Measurements from ENCODE around the gene PAQR7. TPM values are rescaled to one million over a fixed set of nuclear protein-coding genes. Genes with fewer than 3 reads are reported as not detected.

Gene PAQR7
- total RNA-seq, 2 experiments from 2014 or later, result 1.1 to 1.5 TPM

- ATAC-seq (ENCODE audit: poor library complexity) (no peak), DNase-seq (no peak)
- Histone ChIP-seq H3K36me3 (ENCODE audit: insufficient read depth, low read length) (no peaks in the 10 kb centered on the region), H3K27me3 (ENCODE audit: control insufficient read depth in 1 of 2, insufficient read depth in 2 of 2, low read length in 2 of 2) (no peaks in the 10 kb centered on the region), H3K4me3 (ENCODE audit: low read length) (no peak overlapping the region), H3K9me3 (ENCODE audit: control insufficient read depth in 1 of 2, insufficient read depth in 1 of 2, low read length in 2 of 2) (no peaks in the 10 kb centered on the region), H3K4me1 (ENCODE audit: insufficient read depth, low read length) (peaks cover 22% of the 10 kb centered on the region), H3K27ac (ENCODE audit: low read depth in 1 of 2, low read length in 2 of 2) (peak overlapping the region in 1 of 2 donors; percentile 0)
- POLR2A ChIA-PET, result interaction anchor here (1.0 to 7.1 kb wide), 6 partner anchors 10 to 89 kb away, joined by 3 to 63 read pairs (median 5); partner anchors contain the start of genes PAFAH2 and PAQR7
- Mint-ChIP-seq H3K36me3 (ENCODE audit: low read depth) (peaks cover 17% of the 10 kb centered on the region), H3K4me3 (peak overlapping the region; percentile 25), H3K27me3 (no peaks in the 10 kb centered on the region), H3K27ac (peak overlapping the region; percentile 97), H3K9me3 (no peaks in the 10 kb centered on the region), H3K4me1 (ENCODE audit: low read depth) (peaks cover 23% of the 10 kb centered on the region)
- intact Hi-C loops (cut with DNase I, micrococcal nuclease), result loop anchor here in 1 of 2 experiments (5.0 kb wide), 2 partner anchors 204 to 879 kb away; partner anchors contain the start of genes PDIK1L and PIGV
- CTCF ChIA-PET, result interaction anchor here (1.3 to 2.7 kb wide), 2 partner anchors 13 to 14 kb away, joined by 3 to 16 read pairs; no protein-coding TSS in a partner anchor
- TF ChIP-seq CTCF (IDR thresholded peaks at IDR 0.05), result no peak
Observed at GRCh38 chr1:25908161-25908560, 32.7 kb upstream of the PAQR7 start.

- Mint-ChIP-seq H3K36me3 (ENCODE audit: low read depth) (peaks cover 20% of the 10 kb centered on the region), H3K27ac (peak overlapping the region; percentile 97), H3K4me1 (ENCODE audit: low read depth) (peaks cover 23% of the 10 kb centered on the region), H3K4me3 (peak overlapping the region; percentile 98), H3K9me3 (no peaks in the 10 kb centered on the region), H3K27me3 (no peaks in the 10 kb centered on the region)
- CTCF ChIA-PET, result interaction anchor here (1.2 to 2.7 kb wide), 3 partner anchors 12 to 90 kb away, joined by 3 to 16 read pairs (median 6); partner anchors contain the start of gene PAFAH2
- peak overlapping the region; percentile 64 to 65 for H3K27ac ChIP-seq (ENCODE audit: low read depth in 1 of 2, low read length in 2 of 2)
- intact Hi-C loops (cut with DNase I, micrococcal nuclease), result loop anchor here (2.0 to 5.0 kb wide), 3 partner anchors 15 to 880 kb away; partner anchors contain the start of genes PDIK1L (in 1 of the 2) and PIGV (in 1 of the 2)
- no peaks in the 10 kb centered on the region for H3K9me3 ChIP-seq (ENCODE audit: control insufficient read depth in 1 of 2, insufficient read depth in 1 of 2, low read length in 2 of 2)
- TF ChIP-seq CTCF (IDR thresholded peaks at IDR 0.05), result no peak
- DNase-seq (no peak), ATAC-seq (ENCODE audit: poor library complexity) (no peak)
- POLR2A ChIA-PET, result interaction anchor here (1.0 to 7.1 kb wide), 7 partner anchors 10 to 90 kb away, joined by 3 to 63 read pairs (median 6); partner anchors contain the start of gene PAFAH2
- H3K27me3 ChIP-seq (ENCODE audit: control insufficient read depth in 1 of 2, insufficient read depth in 2 of 2, low read length in 2 of 2), result no peaks in the 10 kb centered on the region
- peaks cover 22% of the 10 kb centered on the region for H3K4me1 ChIP-seq (ENCODE audit: insufficient read depth, low read length)
- no peaks in the 10 kb centered on the region for H3K36me3 ChIP-seq (ENCODE audit: insufficient read depth, low read length)
- no peak overlapping the region for H3K4me3 ChIP-seq (ENCODE audit: low read length)
Observed at GRCh38 chr1:25907601-25908000, 32.1 kb upstream of the PAQR7 start.

- Histone ChIP-seq H3K4me3 (ENCODE audit: low read length) (peak overlapping the region; percentile 72), H3K27ac (ENCODE audit: low read depth in 1 of 2, low read length in 2 of 2) (peak overlapping the region; percentile 64 to 65), H3K4me1 (ENCODE audit: insufficient read depth, low read length) (peaks cover 22% of the 10 kb centered on the region), H3K27me3 (ENCODE audit: control insufficient read depth in 1 of 2, insufficient read depth in 2 of 2, low read length in 2 of 2) (no peaks in the 10 kb centered on the region), H3K9me3 (ENCODE audit: control insufficient read depth in 1 of 2, insufficient read depth in 1 of 2, low read length in 2 of 2) (no peaks in the 10 kb centered on the region), H3K36me3 (ENCODE audit: insufficient read depth, low read length) (no peaks in the 10 kb centered on the region)
- H3K4me1 Mint-ChIP-seq (ENCODE audit: low read depth), result peaks cover 23% of the 10 kb centered on the region
- no peak for TF ChIP-seq CTCF (IDR thresholded peaks at IDR 0.05)
- POLR2A ChIA-PET, result interaction anchor here (0.9 to 7.1 kb wide), 8 partner anchors 9 to 91 kb away, joined by 3 to 63 read pairs (median 6); partner anchors contain the start of genes MTFR1L and PAFAH2
- peaks cover 26% of the 10 kb centered on the region for H3K36me3 Mint-ChIP-seq (ENCODE audit: low read depth)
- no peaks in the 10 kb centered on the region for H3K9me3 Mint-ChIP-seq
- peak overlapping the region; percentile 98 for H3K4me3 Mint-ChIP-seq
- ATAC-seq (ENCODE audit: poor library complexity), result peak; percentile 48
- H3K27me3 Mint-ChIP-seq, result no peaks in the 10 kb centered on the region
- peak overlapping the region; percentile 97 for H3K27ac Mint-ChIP-seq
- peak in 8 of 14 experiments; percentile 13 to 71 (median 46) for DNase-seq
- intact Hi-C loops (cut with DNase I, micrococcal nuclease), result loop anchor here (1.0 to 5.0 kb wide), 5 partner anchors 11 to 881 kb away; partner anchors contain the start of genes PAFAH2 (in 1 of the 2), PDIK1L (in 1 of the 2) and PIGV (in 1 of the 2)
- CTCF ChIA-PET, result interaction anchor here (1.2 to 2.7 kb wide), 2 partner anchors 11 to 91 kb away, joined by 6 to 16 read pairs; partner anchors contain the start of gene PAFAH2
Observed at GRCh38 chr1:25906644-25907300, 31.3 kb upstream of the PAQR7 start.

All from CD4-positive, alpha-beta T cell (primary cell).